Activated T-helper 17 cell treated with anti-CD3 and anti-CD28 coated beads, Interleukin-2, amount 50 U/mL, for 72 hours (primary cell): ENCODE measurements around the gene SMOC1. TPM values are rescaled to one million over a fixed set of nuclear protein-coding genes. Genes with fewer than 3 reads are reported as not detected.

Experiments used
- ATAC-seq: fragments of 150-1000 bp; cut with Tn5 transposase; replicated peaks from 2 replicates; pipeline ENCODE4 v1.10.0; 2021; ENCODE audit warnings: mild to moderate bottlenecking, moderate library complexity
- H3K27ac Mint-ChIP-seq: one replicate; pipeline ENCODE4 v1.8.0; 2022; ENCODE audit warnings: mixed read lengths
- H3K27me3 Mint-ChIP-seq: one replicate; pipeline ENCODE4 v1.8.0; 2022; ENCODE audit warnings: mixed read lengths
- H3K36me3 Mint-ChIP-seq: one replicate; pipeline ENCODE4 v1.8.0; 2022; ENCODE audit warnings: low read depth, mild to moderate bottlenecking, mixed read lengths
- H3K4me1 Mint-ChIP-seq: one replicate; pipeline ENCODE4 v1.8.0; 2022; ENCODE audit warnings: mixed read lengths
- H3K4me3 Mint-ChIP-seq: one replicate; pipeline ENCODE4 v1.8.0; 2022; ENCODE audit warnings: mild to moderate bottlenecking, mixed read lengths
- H3K9me3 Mint-ChIP-seq: one replicate; pipeline ENCODE4 v1.8.0; 2022; ENCODE audit warnings: mixed read lengths
- total RNA-seq, 2 donors: library from RNA; stranded (reverse); gene quantifications; one replicate each; pipeline ENCODE4 v1.2.3, GENCODE V29; 2022

Gene SMOC1
- total RNA-seq, 2 donors from 2014 or later, result not detected

GRCh38 chr14:69985463-69985862 is 106.2 kb downstream of the SMOC1 start:
- H3K4me1 Mint-ChIP-seq, result no peaks in the 10 kb centered on the region
- peaks cover 28% of the 10 kb centered on the region for H3K27me3 Mint-ChIP-seq
- ATAC-seq, result no peak
- no peaks in the 10 kb centered on the region for H3K36me3 Mint-ChIP-seq
- no peak overlapping the region for H3K27ac Mint-ChIP-seq
- no peaks in the 10 kb centered on the region for H3K9me3 Mint-ChIP-seq
- no peak overlapping the region for H3K4me3 Mint-ChIP-seq

GRCh38 chr14:69986336-69986735 is 107.1 kb downstream of the SMOC1 start:
- peaks cover 22% of the 10 kb centered on the region for H3K27me3 Mint-ChIP-seq
- H3K4me1 Mint-ChIP-seq, result no peaks in the 10 kb centered on the region
- no peak overlapping the region for H3K4me3 Mint-ChIP-seq
- H3K36me3 Mint-ChIP-seq, result no peaks in the 10 kb centered on the region
- H3K9me3 Mint-ChIP-seq, result no peaks in the 10 kb centered on the region
- H3K27ac Mint-ChIP-seq, result no peak overlapping the region
- no peak for ATAC-seq

- no peaks in the 10 kb centered on the region for H3K4me1 Mint-ChIP-seq
- ATAC-seq, result no peak
- peaks cover 16% of the 10 kb centered on the region for H3K27me3 Mint-ChIP-seq
- H3K4me3 Mint-ChIP-seq, result no peak overlapping the region
- no peaks in the 10 kb centered on the region for H3K36me3 Mint-ChIP-seq
- H3K27ac Mint-ChIP-seq, result no peak overlapping the region
- no peaks in the 10 kb centered on the region for H3K9me3 Mint-ChIP-seq
Measured at GRCh38 chr14:69987406-69988121, 108.3 kb downstream of the SMOC1 start.

- no peaks in the 10 kb centered on the region for H3K4me1 Mint-ChIP-seq
- peaks cover 20% of the 10 kb centered on the region for H3K27me3 Mint-ChIP-seq
- H3K36me3 Mint-ChIP-seq, result no peaks in the 10 kb centered on the region
- ATAC-seq, result no peak
- no peak overlapping the region for H3K27ac Mint-ChIP-seq
- no peaks in the 10 kb centered on the region for H3K9me3 Mint-ChIP-seq
- no peak overlapping the region for H3K4me3 Mint-ChIP-seq
Measured at GRCh38 chr14:69988979-69989378, 109.8 kb downstream of the SMOC1 start.

GRCh38 chr14:69989622-69990021 is 110.4 kb downstream of the SMOC1 start:
- H3K27ac Mint-ChIP-seq, result no peak overlapping the region
- ATAC-seq, result no peak
- no peak overlapping the region for H3K4me3 Mint-ChIP-seq
- H3K36me3 Mint-ChIP-seq, result no peaks in the 10 kb centered on the region
- no peaks in the 10 kb centered on the region for H3K4me1 Mint-ChIP-seq
- no peaks in the 10 kb centered on the region for H3K9me3 Mint-ChIP-seq
- peaks cover 20% of the 10 kb centered on the region for H3K27me3 Mint-ChIP-seq

- no peak for ATAC-seq
- no peak overlapping the region for H3K4me3 Mint-ChIP-seq
- H3K27me3 Mint-ChIP-seq, result peaks cover 20% of the 10 kb centered on the region
- H3K36me3 Mint-ChIP-seq, result no peaks in the 10 kb centered on the region
- H3K9me3 Mint-ChIP-seq, result no peaks in the 10 kb centered on the region
- no peaks in the 10 kb centered on the region for H3K4me1 Mint-ChIP-seq
- no peak overlapping the region for H3K27ac Mint-ChIP-seq
Measured at GRCh38 chr14:69990323-69990722, 111.1 kb downstream of the SMOC1 start.

GRCh38 chr14:69991422-69991821 is 112.2 kb downstream of the SMOC1 start:
- no peak overlapping the region for H3K4me3 Mint-ChIP-seq
- no peak overlapping the region for H3K27ac Mint-ChIP-seq
- ATAC-seq, result no peak
- H3K4me1 Mint-ChIP-seq, result no peaks in the 10 kb centered on the region
- no peaks in the 10 kb centered on the region for H3K36me3 Mint-ChIP-seq
- no peaks in the 10 kb centered on the region for H3K9me3 Mint-ChIP-seq
- H3K27me3 Mint-ChIP-seq, result peaks cover 23% of the 10 kb centered on the region

GRCh38 chr14:69992564-69992963 is 113.3 kb downstream of the SMOC1 start:
- Mint-ChIP-seq H3K27ac (no peak overlapping the region), H3K9me3 (no peaks in the 10 kb centered on the region), H3K4me3 (no peak overlapping the region), H3K4me1 (no peaks in the 10 kb centered on the region), H3K36me3 (no peaks in the 10 kb centered on the region), H3K27me3 (peaks cover 29% of the 10 kb centered on the region)
- no peak for ATAC-seq

- Mint-ChIP-seq H3K27ac (no peak overlapping the region), H3K4me1 (no peaks in the 10 kb centered on the region), H3K9me3 (no peaks in the 10 kb centered on the region), H3K36me3 (no peaks in the 10 kb centered on the region), H3K4me3 (no peak overlapping the region), H3K27me3 (peaks cover 30% of the 10 kb centered on the region)
- no peak for ATAC-seq
Measured at GRCh38 chr14:69993326-69993725, 114.1 kb downstream of the SMOC1 start.

GRCh38 chr14:69994002-69994401 is 114.8 kb downstream of the SMOC1 start:
- H3K9me3 Mint-ChIP-seq, result no peaks in the 10 kb centered on the region
- H3K4me1 Mint-ChIP-seq, result no peaks in the 10 kb centered on the region
- no peak overlapping the region for H3K4me3 Mint-ChIP-seq
- H3K27ac Mint-ChIP-seq, result no peak overlapping the region
- no peaks in the 10 kb centered on the region for H3K36me3 Mint-ChIP-seq
- ATAC-seq, result no peak
- peaks cover 31% of the 10 kb centered on the region for H3K27me3 Mint-ChIP-seq

- Mint-ChIP-seq H3K9me3 (no peaks in the 10 kb centered on the region), H3K27me3 (peaks cover 35% of the 10 kb centered on the region), H3K36me3 (no peaks in the 10 kb centered on the region)
Measured at GRCh38 chr14:69996216-69996615, 117.0 kb downstream of the SMOC1 start.

GRCh38 chr14:69997849-69998248 is 118.6 kb downstream of the SMOC1 start:
- no peak for ATAC-seq
- no peaks in the 10 kb centered on the region for H3K4me1 Mint-ChIP-seq
- no peak overlapping the region for H3K27ac Mint-ChIP-seq
- H3K9me3 Mint-ChIP-seq, result no peaks in the 10 kb centered on the region
- H3K36me3 Mint-ChIP-seq, result no peaks in the 10 kb centered on the region
- H3K27me3 Mint-ChIP-seq, result peaks cover 30% of the 10 kb centered on the region
- H3K4me3 Mint-ChIP-seq, result no peak overlapping the region

More at GRCh38 chr14:69996216-69996615, 117.0 kb downstream of the SMOC1 start:
- Mint-ChIP-seq H3K4me1 (no peaks in the 10 kb centered on the region), H3K4me3 (no peak overlapping the region), H3K27ac (no peak overlapping the region)
- no peak for ATAC-seq

- ATAC-seq, result no peak
- Mint-ChIP-seq H3K27ac (no peak overlapping the region), H3K27me3 (peaks cover 28% of the 10 kb centered on the region), H3K36me3 (no peaks in the 10 kb centered on the region), H3K9me3 (no peaks in the 10 kb centered on the region), H3K4me3 (no peak overlapping the region), H3K4me1 (no peaks in the 10 kb centered on the region)
Measured at GRCh38 chr14:69999261-69999674, 120.1 kb downstream of the SMOC1 start.

GRCh38 chr14:70000601-70001000 is 121.4 kb downstream of the SMOC1 start:
- H3K27ac Mint-ChIP-seq, result no peak overlapping the region
- H3K36me3 Mint-ChIP-seq, result no peaks in the 10 kb centered on the region
- H3K9me3 Mint-ChIP-seq, result no peaks in the 10 kb centered on the region
- ATAC-seq, result no peak
- no peaks in the 10 kb centered on the region for H3K4me1 Mint-ChIP-seq
- no peak overlapping the region for H3K4me3 Mint-ChIP-seq
- peaks cover 28% of the 10 kb centered on the region for H3K27me3 Mint-ChIP-seq

- Mint-ChIP-seq H3K4me1 (no peaks in the 10 kb centered on the region), H3K27ac (no peak overlapping the region), H3K4me3 (no peak overlapping the region), H3K27me3 (peaks cover 19% of the 10 kb centered on the region), H3K9me3 (no peaks in the 10 kb centered on the region), H3K36me3 (no peaks in the 10 kb centered on the region)
- no peak for ATAC-seq
Measured at GRCh38 chr14:70002589-70003346, 123.6 kb downstream of the SMOC1 start.
